GM12878 (cell line): ENCODE data around the gene TPP2. TPM values are rescaled to one million over a fixed set of nuclear protein-coding genes. Genes with fewer than 3 reads are reported as not detected.

Source experiments
- ATAC-seq: fragments of 200-7000 bp; cut with Tn5 transposase; 3 replicates; pipeline ENCODE4 v1.9.1; 2020; ENCODE audit warnings: mild to moderate bottlenecking, moderate library complexity
- BruUV-seq: library from RNA; stranded (reverse); fragments of 400-500 nt; replicated peaks from 2 replicates; lab custom pipeline; 2021; lab: Mats Ljungman, UMichigan
- CTCF ChIA-PET: fragments of 300-600 bp; sonication (Branson Sonifier 250); formaldehyde crosslinking; extraction: SDS; loops from one replicate; lab custom pipeline; 2021; ENCODE audit warnings: inconsistent platforms; lab: Yijun Ruan, JAX
- POLR2A ChIA-PET: fragments of 350-600 bp; formaldehyde crosslinking; extraction: SDS; loops from one replicate; lab custom pipeline; 2021; ENCODE audit warnings: inconsistent platforms; lab: Charles Lee
- RAD21 ChIA-PET: fragments of 300-600 bp; sonication (Branson Sonifier 250); formaldehyde crosslinking; loops from one replicate; lab custom pipeline; 2023; ENCODE audit warnings: antibody characterized with exemption; ENCODE audit not compliant: unreplicated experiment; lab: Charles Lee
- SMC1A ChIA-PET: fragments of 300-600 bp; sonication (Branson Sonifier 250); formaldehyde crosslinking; loops from one replicate; lab custom pipeline; 2023; ENCODE audit not compliant: unreplicated experiment, uncharacterized antibody; lab: Charles Lee
- DNase-seq: peaks from one replicate; pipeline ENCODE4 v3.0.0-alpha.2; 2011; ENCODE audit warnings: low read depth, low spot score
- FAIRE-seq: peaks from 3 replicates; lab custom pipeline; 2011; peaks lifted over from hg19 to GRCh38; lab: Jason Lieb, UNC
- H2AFZ ChIP-seq: 2 replicates; pipeline ENCODE4 v1.6.0; 2011; ENCODE audit warnings: low read depth, low read length, control low read depth; ENCODE audit not compliant: control insufficient read depth
- H3K27ac ChIP-seq: 2 replicates; pipeline ENCODE4 v1.5.1; 2011; ENCODE audit warnings: control low read depth; ENCODE audit not compliant: control insufficient read depth, insufficient read depth
- H3K27me3 ChIP-seq, 2 experiments: replicated peaks in 1 of 2; 2 replicates each; pipeline versions ENCODE4 v1.6.0 to v1.6.1; 2011; ENCODE audit warnings: low read length in 1 of 2; ENCODE audit not compliant: control insufficient read depth in 2 of 2, insufficient read depth in 2 of 2
- H3K36me3 ChIP-seq, 2 experiments: 2 replicates each; pipeline ENCODE4 v1.5.1; 2011; ENCODE audit warnings: low read length in 1 of 2; ENCODE audit not compliant: control insufficient read depth in 2 of 2, insufficient read depth in 2 of 2
- H3K4me1 ChIP-seq: 2 replicates; pipeline ENCODE4 v1.6.1; 2011; ENCODE audit warnings: mild to moderate bottlenecking, low read length, moderate library complexity, mixed read lengths; ENCODE audit not compliant: control insufficient read depth, insufficient read depth
- H3K4me2 ChIP-seq: 2 replicates; pipeline ENCODE4 v1.6.0; 2011; ENCODE audit warnings: control low read depth; ENCODE audit not compliant: control insufficient read depth, insufficient read depth
- H3K4me3 ChIP-seq: fragments of 200-600 bp; sonication (generic); 2 replicates; pipeline ENCODE4 v1.5.1; 2016
- H3K79me2 ChIP-seq: 2 replicates; pipeline ENCODE4 v1.6.0; 2011; ENCODE audit warnings: low read length; ENCODE audit not compliant: control insufficient read depth, insufficient read depth
- H3K9ac ChIP-seq: 2 replicates; pipeline ENCODE4 v1.8.0; 2011; ENCODE audit warnings: low read length, control low read depth, mixed read lengths; ENCODE audit not compliant: control insufficient read depth, insufficient read depth
- H3K9me3 ChIP-seq: replicated peaks from 3 replicates; pipeline ENCODE4 v1.5.1; 2011; ENCODE audit warnings: mild to moderate bottlenecking, low read length; ENCODE audit not compliant: control insufficient read depth, insufficient read depth
- H4K20me1 ChIP-seq: 2 replicates; pipeline ENCODE4 v1.6.0; 2011; ENCODE audit not compliant: control insufficient read depth, insufficient read depth
- NBN ChIP-seq: fragments of 450-650 bp; IDR thresholded peaks from 2 replicates; pipeline ENCODE4 v1.6.1; 2016
- POU2F2 ChIP-seq: IDR thresholded peaks from 3 replicates; pipeline ENCODE4 v1.6.1; 2011; ENCODE audit warnings: low read depth, mild to moderate bottlenecking, low read length, borderline replicate concordance
- REST ChIP-seq: IDR thresholded peaks from 2 replicates; pipeline ENCODE4 v1.6.1; 2012; ENCODE audit warnings: mild to moderate bottlenecking, low read depth, low read length
- SMARCA5 ChIP-seq: fragments of 450-650 bp; IDR thresholded peaks from 2 replicates; pipeline ENCODE4 v1.6.1; 2017; ENCODE audit warnings: mild to moderate bottlenecking
- TCF7 ChIP-seq: IDR thresholded peaks from 2 replicates; pipeline ENCODE4 v1.6.1; 2014; ENCODE audit warnings: antibody characterized with exemption, borderline replicate concordance
- ZBED1 ChIP-seq: IDR thresholded peaks from 2 replicates; pipeline ENCODE4 v1.6.1; 2016; ENCODE audit warnings: borderline replicate concordance
- WGBS: methylation state at CpG from one replicate; pipeline ENCODE4 v1.1.6; 2016; ENCODE audit warnings: low lambda C conversion rate; ENCODE audit not compliant: insufficient replicate concordance, insufficient coverage; ENCODE audit errors: missing lambda C conversion rate; 5-methylcytosine and 5-hydroxymethylcytosine counted together
- in situ Hi-C: fragments of 300-500 bp; cut with MboI; formaldehyde crosslinking; loops from 9 replicates; pipeline ENCODE4 v1.14.3; 2018; ENCODE audit warnings: mixed read lengths
- intact Hi-C: fragments of 100-400 bp; cut with micrococcal nuclease; formaldehyde crosslinking; loops from one replicate; pipeline ENCODE4 v1.14.2; 2022; ENCODE audit not compliant: unreplicated experiment
- polyA plus RNA-seq, 11 experiments: library from polyadenylated mRNA; depleted of rRNA in 4 of 11; unstranded in 6 of 11; stranded (reverse) in 5 of 11; fragments of >200 nt; fragmentation: Nextera tagmentation in 4 of 11; fragmentation: Illumina TruSeq in 1 of 11; extraction: Ambion mirVana in 4 of 11; extraction: Trizol in 1 of 11; gene quantifications; 1 replicate in 1 of 11; 2 replicates in 10 of 11; pipeline versions ENCODE4 v1.2.1 to v1.2.3, GENCODE V29; 2011 to 2016; ENCODE audit warnings: inconsistent platforms in 2 of 11, missing spikeins in 2 of 11, low read depth in 1 of 11
- total RNA-seq, 4 experiments: library from RNA; depleted of rRNA in 3 of 4; stranded (reverse); fragments of >200 nt in 3 of 4; fragmentation: Illumina TruSeq in 1 of 4; extraction: Trizol in 1 of 4; gene quantifications; 2 replicates each; pipeline versions ENCODE4 v1.2.1 to v1.2.3, GENCODE V29; 2013 to 2021

TPP2 gene
- total and polyA plus RNA-seq, 10 of the 15 experiments (the other 5 are each of a cell fraction or from before 2014, with no cell fraction given): 18.4 to 82.3 (median 55.4) TPM

GRCh38 chr13:102718746-102719145 is 122.0 kb downstream of the TPP2 start:
- TF ChIP-seq REST: no peak
- no peak for TF ChIP-seq POU2F2
- 7% methylated on average over 2 of the region's 2 CpGs for WGBS
- no peak overlapping the region for H3K27ac ChIP-seq
- H3K79me2 ChIP-seq: no peaks in the 10 kb centered on the region
- H3K36me3 ChIP-seq: no peaks in the 10 kb centered on the region
- ChIA-PET CTCF (interaction anchor here (1.0 to 2.2 kb wide), 3 partner anchors 10 to 139 kb away, joined by 3 to 6 read pairs (median 5); no protein-coding TSS in a partner anchor), SMC1A (interaction anchor here (0.7 to 1.6 kb wide), 3 partner anchors 13 to 48 kb away, joined by 3 to 4 read pairs (median 3); no protein-coding TSS in a partner anchor), RAD21 (no interaction called here), POLR2A (no interaction called here)
- H3K9ac ChIP-seq: no peak overlapping the region
- no peak overlapping the region for H3K4me2 ChIP-seq
- no peak for DNase-seq
- ATAC-seq: no peak
- in situ Hi-C loops (no loop called here), intact Hi-C loops (no loop called here)
- FAIRE-seq: no peak
- H2AFZ ChIP-seq: no peak overlapping the region
- no TSS peak for BruUV-seq
- no peaks in the 10 kb centered on the region for H3K9me3 ChIP-seq
- H3K4me3 ChIP-seq: no peak overlapping the region
- H4K20me1 ChIP-seq: no peaks in the 10 kb centered on the region
- no peaks in the 10 kb centered on the region; a peak in 1 of 4 replicates for H3K27me3 ChIP-seq
- no peaks in the 10 kb centered on the region for H3K4me1 ChIP-seq

GRCh38 chr13:102721800-102722231 is 125.0 kb downstream of the TPP2 start:
- POLR2A ChIA-PET: no interaction called here
- no peaks in the 10 kb centered on the region for H4K20me1 ChIP-seq
- intact Hi-C loops (no loop called here), in situ Hi-C loops (no loop called here)
- no peak overlapping the region for H2AFZ ChIP-seq
- no peaks in the 10 kb centered on the region for H3K36me3 ChIP-seq
- H3K4me3 ChIP-seq: no peak overlapping the region
- H3K9ac ChIP-seq: no peak overlapping the region
- TF ChIP-seq TCF7 (no peak), ZBED1 (no peak), NBN (no peak), SMARCA5 (no peak)
- ATAC-seq (no peak), DNase-seq (no peak), FAIRE-seq (no peak)
- CTCF ChIA-PET: interaction anchor here (0.9 kb wide), 1 partner anchor 15 kb away, joined by 3 read pairs; no protein-coding TSS in a partner anchor
- no peaks in the 10 kb centered on the region; a peak in 1 of 4 replicates for H3K27me3 ChIP-seq
- no peak overlapping the region for H3K4me2 ChIP-seq
- WGBS: 0% methylated on average over 1 of the region's 1 CpG
- no TSS peak for BruUV-seq
- no peaks in the 10 kb centered on the region for H3K4me1 ChIP-seq
- H3K9me3 ChIP-seq: no peaks in the 10 kb centered on the region
- RAD21 ChIA-PET: no interaction called here
- SMC1A ChIA-PET: no interaction called here
- no peak overlapping the region for H3K27ac ChIP-seq
- no peaks in the 10 kb centered on the region for H3K79me2 ChIP-seq
